ENCODE data around the gene BTLA.

- TF ChIP-seq CTCF (IDR thresholded peaks at IDR 0.05), result no peak
- no peak for TF ChIP-seq POLR2A (IDR thresholded peaks at IDR 0.05)
These were observed 40.8 kb upstream of the BTLA start for GRCh38 chr3:112539825-112540650.
